Thyroid gland (tissue), 4 donors: ENCODE results near the gene PKHD1. TPM values are rescaled to one million over a fixed set of nuclear protein-coding genes. Genes with fewer than 3 reads are reported as not detected.

Source experiments
- DNase-seq, 2 donors: peaks; one replicate each; pipeline ENCODE4 v3.0.0-alpha.2; 2019
- H3K27ac ChIP-seq, 3 donors: fragments of 200-600 bp; sonication (generic); 1 replicate in 2 of 3; 2 replicates in 1 of 3; pipeline ENCODE4 v1.5.1; 2016 to 2019; ENCODE audit warnings: mild to moderate bottlenecking in 1 of 3, moderate library complexity in 1 of 3
- H3K27me3 ChIP-seq: fragments of 200-600 bp; sonication (generic); one replicate; pipeline ENCODE4 v1.5.1; 2019
- H3K36me3 ChIP-seq, 2 donors: fragments of 200-600 bp; sonication (generic); one replicate each; pipeline ENCODE4 v1.5.1; 2016 to 2019
- H3K4me1 ChIP-seq, 2 donors: fragments of 200-600 bp; sonication (generic); one replicate each; pipeline ENCODE4 v1.5.1; 2017 to 2019
- H3K4me3 ChIP-seq, 3 donors: fragments of 200-600 bp; sonication (generic); replicated peaks in 1 of 3; 1 replicate in 2 of 3; 2 replicates in 1 of 3; pipeline ENCODE4 v1.5.1; 2016; ENCODE audit warnings: mild to moderate bottlenecking in 1 of 3
- H3K9me3 ChIP-seq: fragments of 200-600 bp; sonication (generic); one replicate; pipeline ENCODE4 v1.5.1; 2017
- CTCF ChIP-seq, 6 experiments: fragments of 200-600 bp in 3 of 6; fragments of 450-650 bp in 3 of 6; sonication (generic) in 3 of 6; IDR thresholded peaks; one replicate each; pipeline ENCODE4 v1.5.1; 2016 to 2019; ENCODE audit warnings: antibody characterized with exemption in 6 of 6, mild to moderate bottlenecking in 2 of 6, inconsistent platforms in 1 of 6, moderate library complexity in 1 of 6
- POLR2A ChIP-seq, 2 donors: fragments of 450-650 bp; IDR thresholded peaks; one replicate each; pipeline ENCODE4 v1.6.1; 2017; ENCODE audit warnings: antibody characterized with exemption in 2 of 2, mild to moderate bottlenecking in 2 of 2, moderate library complexity in 1 of 2
- WGBS, 2 donors: methylation state at CpG; one replicate each; pipeline ENCODE4 v1.1.5; 2017; 5-methylcytosine and 5-hydroxymethylcytosine counted together
- intact Hi-C: fragments of 100-400 bp; cut with DNase I; formaldehyde crosslinking; loops from one replicate; pipeline ENCODE4 v1.15.1; 2023
- total RNA-seq, 4 donors: library from RNA; depleted of rRNA; stranded (reverse); fragments of >200 nt; gene quantifications; one replicate each; pipeline ENCODE4 v1.2.3, GENCODE V29; 2016

PKHD1 gene
- total RNA-seq, 4 donors from 2014 or later: under 0.01 to 0.11 (median 0.07) TPM

GRCh38 chr6:52045033-52045432 is 42.4 kb downstream of the PKHD1 start:
- Histone ChIP-seq H3K9me3 (no peaks in the 10 kb centered on the region), H3K36me3 (no peaks in the 10 kb centered on the region), H3K27ac (no peak overlapping the region), H3K27me3 (no peaks in the 10 kb centered on the region), H3K4me1 (peaks cover 8 to 12% of the 10 kb centered on the region in 2 donors), H3K4me3 (no peak overlapping the region)
- TF ChIP-seq CTCF (IDR thresholded peaks at IDR 0.05) (no peak), POLR2A (IDR thresholded peaks at IDR 0.05) (no peak)
- WGBS, 2 donors: 87 to 89% methylated on average over 5 of the region's 5 CpGs
- no peak for DNase-seq
- intact Hi-C loops: no loop called here

GRCh38 chr6:52042141-52042885 is 45.1 kb downstream of the PKHD1 start:
- intact Hi-C loops: no loop called here
- H3K27me3 ChIP-seq: no peaks in the 10 kb centered on the region
- no peak overlapping the region for H3K4me3 ChIP-seq
- TF ChIP-seq CTCF (IDR thresholded peaks at IDR 0.05) (no peak), POLR2A (IDR thresholded peaks at IDR 0.05) (no peak)
- no peaks in the 10 kb centered on the region for H3K36me3 ChIP-seq
- DNase-seq: no peak
- peaks cover 8 to 12% of the 10 kb centered on the region in 2 donors for H3K4me1 ChIP-seq
- no peaks in the 10 kb centered on the region for H3K9me3 ChIP-seq
- WGBS, 2 donors: 84 to 93% methylated on average over 2 of the region's 2 CpGs
- H3K27ac ChIP-seq: no peak overlapping the region

GRCh38 chr6:52041134-52041533 is 46.3 kb downstream of the PKHD1 start:
- TF ChIP-seq POLR2A (IDR thresholded peaks at IDR 0.05) (no peak), CTCF (IDR thresholded peaks at IDR 0.05) (no peak)
- no peak for DNase-seq
- intact Hi-C loops: no loop called here
- Histone ChIP-seq H3K4me3 (no peak overlapping the region), H3K27ac (no peak overlapping the region), H3K27me3 (no peaks in the 10 kb centered on the region), H3K4me1 (peaks cover 1 to 3% of the 10 kb centered on the region in 2 donors), H3K36me3 (no peaks in the 10 kb centered on the region), H3K9me3 (no peaks in the 10 kb centered on the region)

GRCh38 chr6:52027699-52028098 is 59.7 kb downstream of the PKHD1 start:
- intact Hi-C loops: loop anchor here (10.0 kb wide), 2 partner anchors 173 to 1213 kb away; partner anchors contain the start of gene TFAP2B
- H3K36me3 ChIP-seq: no peaks in the 10 kb centered on the region
- no peak overlapping the region for H3K4me3 ChIP-seq
- no peak for DNase-seq
- H3K27me3 ChIP-seq: no peaks in the 10 kb centered on the region
- H3K9me3 ChIP-seq: no peaks in the 10 kb centered on the region
- H3K4me1 ChIP-seq: no peaks in the 10 kb centered on the region
- 53 to 64% methylated on average over 2 of the region's 2 CpGs for WGBS, 2 donors
- TF ChIP-seq POLR2A (IDR thresholded peaks at IDR 0.05): no peak
- TF ChIP-seq CTCF (IDR thresholded peaks at IDR 0.05): no peak
- no peak overlapping the region for H3K27ac ChIP-seq

- no peaks in the 10 kb centered on the region for H3K9me3 ChIP-seq
- H3K27ac ChIP-seq: no peak overlapping the region
- H3K27me3 ChIP-seq: no peaks in the 10 kb centered on the region
- no peaks in the 10 kb centered on the region for H3K4me1 ChIP-seq
- WGBS, 2 donors: 87 to 88% methylated on average over 12 of the region's 12 CpGs
- TF ChIP-seq CTCF (IDR thresholded peaks at IDR 0.05) (no peak), POLR2A (IDR thresholded peaks at IDR 0.05) (no peak)
- H3K36me3 ChIP-seq: no peaks in the 10 kb centered on the region
- DNase-seq: no peak
- intact Hi-C loops: loop anchor here (10.0 kb wide), 2 partner anchors 170 to 1210 kb away; partner anchors contain the start of gene TFAP2B
- no peak overlapping the region for H3K4me3 ChIP-seq
Measured at GRCh38 chr6:52024451-52025068, 62.9 kb downstream of the PKHD1 start.
